Measurements from ENCODE around the gene KCNE4. TPM values are rescaled to one million over a fixed set of nuclear protein-coding genes. Genes with fewer than 3 reads are reported as not detected.

KCNE4 gene
- total and polyA plus RNA-seq, 9 of the 15 experiments (the other 6 are each of a cell fraction or from before 2014, with no cell fraction given), result not detected

DNA sequence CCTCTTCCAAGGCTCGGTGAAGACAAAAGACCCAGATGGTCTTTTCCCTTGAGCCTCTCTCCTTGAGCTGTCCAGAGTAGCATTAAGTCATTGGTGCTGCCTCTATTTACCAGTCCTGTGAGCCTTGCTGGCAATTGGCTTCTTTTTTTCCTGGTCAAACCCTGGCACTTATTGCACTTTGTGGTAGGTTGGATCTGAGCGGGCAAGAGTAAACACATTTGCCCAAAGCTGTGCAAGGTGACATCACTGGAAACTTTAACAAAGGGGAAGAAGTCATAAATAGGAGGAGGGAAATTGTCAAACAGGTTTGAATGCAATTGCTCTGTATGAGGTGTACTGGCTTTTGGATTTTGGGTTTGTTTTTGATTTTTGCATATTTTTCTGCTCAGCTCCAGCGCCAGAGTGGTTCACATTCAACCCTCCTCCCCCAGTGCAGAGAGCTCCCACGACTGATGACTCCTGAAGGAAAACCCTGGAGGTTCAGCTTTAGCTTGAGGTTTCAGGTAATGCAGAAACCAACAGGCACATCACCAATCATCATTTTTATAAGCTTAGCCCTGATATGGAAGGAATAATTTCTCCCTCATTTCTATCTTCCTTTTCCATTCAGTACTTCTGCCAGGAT is 8.3 kb downstream of the KCNE4 start (continued):
- TF ChIP-seq, protein P1, sequence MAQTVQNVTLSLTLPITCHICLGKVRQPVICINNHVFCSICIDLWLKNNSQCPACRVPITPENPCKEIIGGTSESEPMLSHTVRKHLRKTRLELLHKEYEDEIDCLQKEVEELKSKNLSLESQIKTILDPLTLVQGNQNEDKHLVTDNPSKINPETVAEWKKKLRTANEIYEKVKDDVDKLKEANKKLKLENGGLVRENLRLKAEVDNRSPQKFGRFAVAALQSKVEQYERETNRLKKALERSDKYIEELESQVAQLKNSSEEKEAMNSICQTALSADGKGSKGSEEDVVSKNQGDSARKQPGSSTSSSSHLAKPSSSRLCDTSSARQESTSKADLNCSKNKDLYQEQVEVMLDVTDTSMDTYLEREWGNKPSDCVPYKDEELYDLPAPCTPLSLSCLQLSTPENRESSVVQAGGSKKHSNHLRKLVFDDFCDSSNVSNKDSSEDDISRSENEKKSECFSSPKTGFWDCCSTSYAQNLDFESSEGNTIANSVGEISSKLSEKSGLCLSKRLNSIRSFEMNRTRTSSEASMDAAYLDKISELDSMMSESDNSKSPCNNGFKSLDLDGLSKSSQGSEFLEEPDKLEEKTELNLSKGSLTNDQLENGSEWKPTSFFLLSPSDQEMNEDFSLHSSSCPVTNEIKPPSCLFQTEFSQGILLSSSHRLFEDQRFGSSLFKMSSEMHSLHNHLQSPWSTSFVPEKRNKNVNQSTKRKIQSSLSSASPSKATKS (CRISPR knock-in tag; IDR thresholded peaks at IDR 0.05), result no peak
- TF ChIP-seq ZFP30 (CRISPR knock-in tag; IDR thresholded peaks at IDR 0.05; ENCODE audit: borderline replicate concordance), result no peak
- no peak for TF ChIP-seq RFX1 (IDR thresholded peaks at IDR 0.05)
- TF ChIP-seq, protein P2, sequence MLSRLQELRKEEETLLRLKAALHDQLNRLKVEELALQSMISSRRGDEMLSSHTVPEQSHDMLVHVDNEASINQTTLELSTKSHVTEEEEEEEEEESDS (CRISPR knock-in tag; IDR thresholded peaks at IDR 0.05), result no peak
- no peak for TF ChIP-seq CBX2 (IDR thresholded peaks at IDR 0.05; ENCODE audit: insufficient read depth, low read length, poor library complexity, severe bottlenecking)
- TF ChIP-seq CBFA2T3 (IDR thresholded peaks at IDR 0.05), result no peak
- TF ChIP-seq, protein P3, sequence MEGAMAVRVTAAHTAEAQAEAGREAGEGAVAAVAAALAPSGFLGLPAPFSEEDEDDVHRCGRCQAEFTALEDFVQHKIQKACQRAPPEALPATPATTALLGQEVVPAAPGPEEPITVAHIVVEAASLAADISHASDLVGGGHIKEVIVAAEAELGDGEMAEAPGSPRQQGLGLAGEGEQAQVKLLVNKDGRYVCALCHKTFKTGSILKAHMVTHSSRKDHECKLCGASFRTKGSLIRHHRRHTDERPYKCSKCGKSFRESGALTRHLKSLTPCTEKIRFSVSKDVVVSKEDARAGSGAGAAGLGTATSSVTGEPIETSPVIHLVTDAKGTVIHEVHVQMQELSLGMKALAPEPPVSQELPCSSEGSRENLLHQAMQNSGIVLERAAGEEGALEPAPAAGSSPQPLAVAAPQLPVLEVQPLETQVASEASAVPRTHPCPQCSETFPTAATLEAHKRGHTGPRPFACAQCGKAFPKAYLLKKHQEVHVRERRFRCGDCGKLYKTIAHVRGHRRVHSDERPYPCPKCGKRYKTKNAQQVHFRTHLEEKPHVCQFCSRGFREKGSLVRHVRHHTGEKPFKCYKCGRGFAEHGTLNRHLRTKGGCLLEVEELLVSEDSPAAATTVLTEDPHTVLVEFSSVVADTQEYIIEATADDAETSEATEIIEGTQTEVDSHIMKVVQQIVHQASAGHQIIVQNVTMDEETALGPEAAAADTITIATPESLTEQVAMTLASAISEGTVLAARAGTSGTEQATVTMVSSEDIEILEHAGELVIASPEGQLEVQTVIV (CRISPR knock-in tag; IDR thresholded peaks at IDR 0.05; ENCODE audit: borderline replicate concordance), result no peak
- no peak for TF ChIP-seq FUS (optimal IDR thresholded peaks at IDR 0.05; ENCODE audit: low read depth, low read length)
- no peak for TF ChIP-seq NCOA2 (IDR thresholded peaks at IDR 0.05; ENCODE audit: partially characterized antibody in 2 of 2)
- TF ChIP-seq POLR2AphosphoS2 (IDR thresholded peaks at IDR 0.05; ENCODE audit: low read length), result no peak
